PC-3 (cell line): ENCODE data around the gene SRGAP3.

Source experiments
- CTCF ChIP-seq: fragments of 300-600 bp; sonication (generic); conservative IDR thresholded peaks from 2 replicates; pipeline ENCODE4 v1.5.1; 2017; ENCODE audit warnings: antibody characterized with exemption, low read depth, mild to moderate bottlenecking, low read length
- EZH2 ChIP-seq: fragments of 300-600 bp; sonication (generic); IDR thresholded peaks from one replicate; pipeline ENCODE4 v1.6.1; 2017; ENCODE audit warnings: antibody characterized with exemption, mild to moderate bottlenecking, low read length; ENCODE audit not compliant: unreplicated experiment

GRCh38 chr3:9292516-9292915 is 43.1 kb upstream of the SRGAP3 start:
- TF ChIP-seq CTCF (no peak), EZH2 (no peak)
